KMS-11 (cell line): Measurements from ENCODE around the gene PRCP.

Source experiments
- H2AFZ ChIP-seq: fragments of 200-600 bp; sonication (generic); 2 replicates; pipeline ENCODE4 v1.6.1; 2016; ENCODE audit warnings: antibody characterized with exemption, mixed run types, low read depth
- H3K27ac ChIP-seq: fragments of 200-600 bp; sonication (generic); 2 replicates; pipeline ENCODE4 v1.6.1; 2016; ENCODE audit warnings: mild to moderate bottlenecking, mixed run types
- H3K27me3 ChIP-seq: fragments of 200-600 bp; sonication (generic); 2 replicates; pipeline ENCODE4 v1.6.1; 2017; ENCODE audit warnings: mild to moderate bottlenecking, low read depth, mixed run types, moderate library complexity; ENCODE audit not compliant: insufficient read depth
- H3K36me3 ChIP-seq: fragments of 200-600 bp; sonication (generic); 2 replicates; pipeline ENCODE4 v1.6.1; 2017; ENCODE audit warnings: mild to moderate bottlenecking, mixed run types; ENCODE audit not compliant: insufficient read depth
- H3K4me1 ChIP-seq: fragments of 200-600 bp; sonication (generic); 2 replicates; pipeline ENCODE4 v1.6.1; 2016; ENCODE audit warnings: mild to moderate bottlenecking, low read depth, mixed run types; ENCODE audit not compliant: poor library complexity, severe bottlenecking
- H3K4me2 ChIP-seq: fragments of 200-600 bp; sonication (generic); 2 replicates; pipeline ENCODE4 v1.7.0; 2016; ENCODE audit warnings: mild to moderate bottlenecking, mixed run types
- H3K4me3 ChIP-seq: fragments of 200-600 bp; sonication (generic); IDR thresholded peaks from 2 replicates; pipeline ENCODE4 v1.6.1; 2017; ENCODE audit warnings: low read depth, low read length, mixed read lengths; ENCODE audit not compliant: insufficient read depth
- H3K79me2 ChIP-seq: fragments of 200-600 bp; sonication (generic); 2 replicates; pipeline ENCODE4 v1.6.1; 2016; ENCODE audit warnings: low read depth, mixed run types; ENCODE audit not compliant: insufficient read depth
- H3K9ac ChIP-seq: fragments of 200-600 bp; sonication (generic); 2 replicates; pipeline ENCODE4 v1.6.1; 2016; ENCODE audit warnings: mild to moderate bottlenecking, mixed run types
- H4K20me1 ChIP-seq: fragments of 200-600 bp; sonication (generic); 2 replicates; pipeline ENCODE4 v1.6.1; 2016; ENCODE audit warnings: mild to moderate bottlenecking, mixed run types; ENCODE audit not compliant: insufficient read depth
- TF ChIP-seq, protein P1 (sequence below): fragments of 200-600 bp; sonication (generic); conservative IDR thresholded peaks from 2 replicates; pipeline ENCODE4 v1.6.1; 2017; ENCODE audit warnings: low read depth, mild to moderate bottlenecking, antibody characterized with exemption, low read length, moderate library complexity, mixed read lengths

The PRCP gene

GRCh38 chr11:82909015-82909640 is 8.9 kb upstream of the PRCP start:
- no peaks in the 10 kb centered on the region for H4K20me1 ChIP-seq
- H2AFZ ChIP-seq, result no peak overlapping the region
- peaks cover 5% of the 10 kb centered on the region; the same call in 1 of the 2 replicates for H3K36me3 ChIP-seq
- no peak overlapping the region; the same call in 1 of the 2 replicates for H3K4me2 ChIP-seq
- peaks cover 51% of the 10 kb centered on the region; the same call in 1 of the 2 replicates for H3K79me2 ChIP-seq
- no peak overlapping the region for H3K27ac ChIP-seq
- H3K9ac ChIP-seq, result no peak overlapping the region
- H3K4me1 ChIP-seq, result peaks cover 46% of the 10 kb centered on the region
- TF ChIP-seq, protein P1, sequence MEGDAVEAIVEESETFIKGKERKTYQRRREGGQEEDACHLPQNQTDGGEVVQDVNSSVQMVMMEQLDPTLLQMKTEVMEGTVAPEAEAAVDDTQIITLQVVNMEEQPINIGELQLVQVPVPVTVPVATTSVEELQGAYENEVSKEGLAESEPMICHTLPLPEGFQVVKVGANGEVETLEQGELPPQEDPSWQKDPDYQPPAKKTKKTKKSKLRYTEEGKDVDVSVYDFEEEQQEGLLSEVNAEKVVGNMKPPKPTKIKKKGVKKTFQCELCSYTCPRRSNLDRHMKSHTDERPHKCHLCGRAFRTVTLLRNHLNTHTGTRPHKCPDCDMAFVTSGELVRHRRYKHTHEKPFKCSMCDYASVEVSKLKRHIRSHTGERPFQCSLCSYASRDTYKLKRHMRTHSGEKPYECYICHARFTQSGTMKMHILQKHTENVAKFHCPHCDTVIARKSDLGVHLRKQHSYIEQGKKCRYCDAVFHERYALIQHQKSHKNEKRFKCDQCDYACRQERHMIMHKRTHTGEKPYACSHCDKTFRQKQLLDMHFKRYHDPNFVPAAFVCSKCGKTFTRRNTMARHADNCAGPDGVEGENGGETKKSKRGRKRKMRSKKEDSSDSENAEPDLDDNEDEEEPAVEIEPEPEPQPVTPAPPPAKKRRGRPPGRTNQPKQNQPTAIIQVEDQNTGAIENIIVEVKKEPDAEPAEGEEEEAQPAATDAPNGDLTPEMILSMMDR, result no peak
- no peak overlapping the region for H3K4me3 ChIP-seq
- H3K27me3 ChIP-seq, result no peaks in the 10 kb centered on the region

DNA sequence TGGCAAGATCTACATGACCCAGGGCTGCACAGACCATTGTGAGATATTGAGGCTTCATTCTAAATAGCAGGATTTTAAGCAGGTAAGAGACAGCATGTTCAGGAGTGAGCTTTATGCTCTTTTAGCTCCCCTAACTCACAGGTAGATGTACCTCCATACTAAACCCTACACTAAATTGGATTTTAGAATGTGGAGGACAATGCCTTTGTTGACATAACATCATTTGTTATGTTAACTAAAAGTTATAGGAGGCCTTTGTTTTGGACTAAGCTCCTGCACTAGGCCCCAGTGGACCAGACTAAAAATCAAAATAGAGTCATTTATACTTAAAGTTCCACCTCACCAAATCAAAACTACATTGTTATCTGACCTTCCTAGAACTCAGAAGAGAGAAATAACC is 8.1 kb upstream of the PRCP start:
- TF ChIP-seq, protein P1, result no peak
- Histone ChIP-seq H3K4me3 (no peak overlapping the region), H3K4me2 (no peak overlapping the region; the same call in 1 of the 2 replicates), H3K9ac (no peak overlapping the region), H2AFZ (no peak overlapping the region), H3K79me2 (peaks cover 59% of the 10 kb centered on the region; the same call in 1 of the 2 replicates), H3K27ac (no peak overlapping the region), H4K20me1 (no peaks in the 10 kb centered on the region), H3K36me3 (peaks cover 5% of the 10 kb centered on the region; the same call in 1 of the 2 replicates), H3K4me1 (peaks cover 51% of the 10 kb centered on the region), H3K27me3 (no peaks in the 10 kb centered on the region)

GRCh38 chr11:82907371-82907770 is 7.1 kb upstream of the PRCP start:
- Histone ChIP-seq H2AFZ (no peak overlapping the region), H3K4me2 (no peak overlapping the region), H4K20me1 (no peaks in the 10 kb centered on the region), H3K27me3 (no peaks in the 10 kb centered on the region), H3K79me2 (peaks cover 68% of the 10 kb centered on the region), H3K27ac (no peak overlapping the region), H3K4me3 (no peak overlapping the region), H3K4me1 (peaks cover 60% of the 10 kb centered on the region), H3K9ac (no peak overlapping the region), H3K36me3 (no peaks in the 10 kb centered on the region; the same call in 1 of the 2 replicates)
- TF ChIP-seq, protein P1, result no peak

DNA sequence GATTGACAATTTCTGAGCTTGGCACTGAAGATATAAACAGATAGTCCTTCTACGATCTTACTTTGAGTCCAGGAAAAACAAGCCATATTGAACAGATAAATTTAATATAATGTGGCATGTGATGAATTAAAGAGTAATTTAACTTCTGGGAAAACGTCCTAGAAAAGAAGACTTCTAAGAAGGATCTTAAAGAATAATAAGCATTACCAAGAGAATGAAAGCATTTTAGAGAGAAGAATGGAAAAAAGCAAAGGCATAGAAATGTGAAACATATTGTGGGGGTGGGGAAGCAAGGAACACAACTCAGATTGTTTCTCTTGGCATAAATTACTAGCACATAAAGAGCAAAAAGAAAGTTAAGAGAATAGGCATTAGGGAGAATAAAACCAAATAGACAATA is 6.7 kb upstream of the PRCP start:
- H4K20me1 ChIP-seq, result no peaks in the 10 kb centered on the region
- H3K36me3 ChIP-seq, result no peaks in the 10 kb centered on the region
- H3K27me3 ChIP-seq, result no peaks in the 10 kb centered on the region
- H3K9ac ChIP-seq, result no peak overlapping the region
- TF ChIP-seq, protein P1, result no peak
- peaks cover 72% of the 10 kb centered on the region for H3K79me2 ChIP-seq
- H3K4me3 ChIP-seq, result no peak overlapping the region
- peaks cover 61% of the 10 kb centered on the region for H3K4me1 ChIP-seq
- no peak overlapping the region for H3K27ac ChIP-seq
- H3K4me2 ChIP-seq, result no peak overlapping the region
- no peak overlapping the region for H2AFZ ChIP-seq
